SK-MEL-5 (cell line): Measurements from ENCODE around the gene ATXN7L3. TPM values are rescaled to one million over a fixed set of nuclear protein-coding genes. Genes with fewer than 3 reads are reported as not detected.

ENCODE experiments used
- DNase-seq: peaks from one replicate; pipeline ENCODE4 v3.0.0-alpha.2; 2016; ENCODE audit warnings: low read depth, low spot score
- in situ Hi-C: cut with HindIII; loops from 2 replicates; pipeline ENCODE4 v1.10.0; 2016; ENCODE audit warnings: low sequenced_read_pairs, high pct_unique_total_duplicates, low pct_unique_long_range_greater_than_20kb
- total RNA-seq: library from RNA; depleted of rRNA; stranded (reverse); fragments of >200 nt; shearing (Covaris generic); gene quantifications from 2 replicates; pipeline ENCODE4 v1.2.3, GENCODE V29; 2014

Gene ATXN7L3
- total RNA-seq, 1 experiment from 2014 or later = 28.8 TPM

GRCh38 chr17:44188576-44189403 is 10.9 kb downstream of the ATXN7L3 start:
- in situ Hi-C loops = no loop called here
- no peak for DNase-seq

GRCh38 chr17:44187131-44187899 is 12.4 kb downstream of the ATXN7L3 start:
- in situ Hi-C loops = no loop called here
- no peak for DNase-seq

- in situ Hi-C loops = no loop called here
Observed at GRCh38 chr17:44186307-44187130, 13.2 kb downstream of the ATXN7L3 start, which contains the start of gene TMUB2. Gene TMUB2, plus strand, starts transcription at chr17:44186972. Its CDS starts 737 bp downstream, at chr17:44187709.

GRCh38 chr17:44184212-44184810 is 15.4 kb downstream of the ATXN7L3 start:
- DNase-seq = no peak
- in situ Hi-C loops = no loop called here

More at GRCh38 chr17:44186307-44187130, 13.2 kb downstream of the ATXN7L3 start, which contains the start of gene TMUB2:
- DNase-seq = peak; percentile 99

GRCh38 chr17:44183024-44183423 is 16.7 kb downstream of the ATXN7L3 start:
- in situ Hi-C loops = no loop called here
- no peak for DNase-seq

- in situ Hi-C loops = no loop called here
Observed at GRCh38 chr17:44178133-44178532, 21.6 kb downstream of the ATXN7L3 start.

GRCh38 chr17:44177640-44178039 is 22.0 kb downstream of the ATXN7L3 start:
- in situ Hi-C loops = no loop called here
- DNase-seq = no peak

More at GRCh38 chr17:44178133-44178532, 21.6 kb downstream of the ATXN7L3 start:
- DNase-seq = no peak

- in situ Hi-C loops = no loop called here
- no peak for DNase-seq
Observed at GRCh38 chr17:44176671-44177501, 22.8 kb downstream of the ATXN7L3 start.

GRCh38 chr17:44176257-44176656 is 23.4 kb downstream of the ATXN7L3 start:
- in situ Hi-C loops = no loop called here

GRCh38 chr17:44174427-44174826 is 25.3 kb downstream of the ATXN7L3 start:
- in situ Hi-C loops = no loop called here
- DNase-seq = no peak

More at GRCh38 chr17:44176257-44176656, 23.4 kb downstream of the ATXN7L3 start:
- DNase-seq = no peak

- DNase-seq = no peak
- in situ Hi-C loops = no loop called here
Observed at GRCh38 chr17:44171931-44172455, 27.7 kb downstream of the ATXN7L3 start.

GRCh38 chr17:44170499-44171201 is 29.0 kb downstream of the ATXN7L3 start, which contains the start of gene ASB16:
Gene ASB16, plus strand, starts transcription at chr17:44170704. Its CDS starts 86 bp downstream, at chr17:44170790.
- DNase-seq = no peak
- in situ Hi-C loops = no loop called here

- in situ Hi-C loops = no loop called here
- DNase-seq = no peak
Observed at GRCh38 chr17:44170135-44170498, 29.6 kb downstream of the ATXN7L3 start.

- DNase-seq = no peak
- in situ Hi-C loops = no loop called here
Observed at GRCh38 chr17:44167181-44167861, 32.4 kb downstream of the ATXN7L3 start.

- no peak for DNase-seq
- in situ Hi-C loops = no loop called here
Observed at GRCh38 chr17:44164476-44164875, 35.2 kb downstream of the ATXN7L3 start.
